HepG2 (cell line): ENCODE results near the gene TBC1D24. TPM values are rescaled to one million over a fixed set of nuclear protein-coding genes. Genes with fewer than 3 reads are reported as not detected.

ENCODE experiments used
- CENPX ChIP-seq: sonication (generic); formaldehyde crosslinking; IDR thresholded peaks from 2 replicates; pipeline ENCODE4 v1.9.0; 2021; ENCODE audit warnings: mild to moderate bottlenecking, missing genetic modification reagents, moderate library complexity
- HMGXB3 ChIP-seq: sonication (generic); formaldehyde crosslinking; IDR thresholded peaks from 2 replicates; pipeline ENCODE4 v1.4.0; 2020; ENCODE audit warnings: missing genetic modification reagents, borderline replicate concordance
- HOXA5 ChIP-seq: sonication (generic); formaldehyde crosslinking; IDR thresholded peaks from 2 replicates; pipeline ENCODE4 v1.4.0; 2020; ENCODE audit warnings: missing genetic modification reagents
- LCORL ChIP-seq, 2 experiments: fragments of 450-650 bp in 1 of 2; sonication (generic) in 1 of 2; formaldehyde crosslinking in 1 of 2; IDR thresholded peaks; 2 replicates each; pipeline versions ENCODE4 v1.5.0 to v1.6.1; 2017 to 2020; ENCODE audit warnings: antibody characterized with exemption in 1 of 2, missing genetic modification reagents in 1 of 2
- PBX2 ChIP-seq: IDR thresholded peaks from 2 replicates; pipeline ENCODE4 v1.6.1; 2016; ENCODE audit warnings: control low read depth
- PHF8 ChIP-seq: sonication (generic); formaldehyde crosslinking; IDR thresholded peaks from 2 replicates; pipeline ENCODE4 v1.5.0; 2020; ENCODE audit warnings: missing genetic modification reagents
- POLR2AphosphoS5 ChIP-seq: IDR thresholded peaks from 2 replicates; pipeline ENCODE4 v1.6.1; 2012; ENCODE audit warnings: low read depth, low read length
- RBFOX2 ChIP-seq: fragments of 200-400 bp; formaldehyde crosslinking; IDR thresholded peaks from 2 replicates; pipeline ENCODE4 v1.6.1; 2017; ENCODE audit warnings: low read depth, mild to moderate bottlenecking, low read length
- RBM39 ChIP-seq: fragments of 200-400 bp; formaldehyde crosslinking; IDR thresholded peaks from one replicate; pipeline ENCODE4 v1.6.1; 2018; ENCODE audit warnings: antibody characterized with exemption, mild to moderate bottlenecking, low read depth, low read length; ENCODE audit not compliant: poor library complexity, severe bottlenecking
- SALL1 ChIP-seq: sonication (generic); formaldehyde crosslinking; IDR thresholded peaks from 2 replicates; pipeline ENCODE4 v1.8.0; 2022; ENCODE audit warnings: mild to moderate bottlenecking, missing genetic modification reagents
- TCF7 ChIP-seq: sonication (generic); IDR thresholded peaks from 2 replicates; pipeline ENCODE4 v1.6.1; 2016; ENCODE audit warnings: antibody characterized with exemption, low read depth
- THAP11 ChIP-seq: IDR thresholded peaks from 2 replicates; pipeline ENCODE4 v1.6.1; 2016; ENCODE audit warnings: missing biosample characterization, missing genetic modification reagents
- U2AF2 ChIP-seq: fragments of 200-400 bp; formaldehyde crosslinking; IDR thresholded peaks from 2 replicates; pipeline ENCODE4 v1.6.1; 2017; ENCODE audit warnings: low read depth, mild to moderate bottlenecking, low read length
- ZBTB7B ChIP-seq: sonication (generic); formaldehyde crosslinking; IDR thresholded peaks from 2 replicates; pipeline ENCODE4 v1.4.0; 2020; ENCODE audit warnings: missing genetic modification reagents
- ZNF263 ChIP-seq: sonication (generic); formaldehyde crosslinking; IDR thresholded peaks from 2 replicates; pipeline ENCODE4 v1.4.0; 2020; ENCODE audit warnings: missing genetic modification reagents
- ZNF383 ChIP-seq: sonication (generic); formaldehyde crosslinking; IDR thresholded peaks from 2 replicates; pipeline ENCODE4 v1.4.0; 2020; ENCODE audit warnings: missing genetic modification reagents, mild to moderate bottlenecking, borderline replicate concordance
- ZNF607 ChIP-seq: sonication (generic); formaldehyde crosslinking; IDR thresholded peaks from 2 replicates; pipeline ENCODE4 v1.5.1; 2020; ENCODE audit warnings: missing genetic modification reagents, mild to moderate bottlenecking, borderline replicate concordance
- ZNF614 ChIP-seq: IDR thresholded peaks from 2 replicates; pipeline ENCODE4 v1.6.1; 2018; ENCODE audit warnings: missing biosample characterization, missing genetic modification reagents, inconsistent platforms, borderline replicate concordance
- ZNF652 ChIP-seq: IDR thresholded peaks from 2 replicates; pipeline ENCODE4 v1.6.1; 2016; ENCODE audit warnings: low read depth, borderline replicate concordance
- ZUFSP ChIP-seq: sonication (generic); formaldehyde crosslinking; IDR thresholded peaks from 2 replicates; pipeline ENCODE4 v1.9.0; 2021; ENCODE audit warnings: missing genetic modification reagents, mild to moderate bottlenecking, borderline replicate concordance
- polyA plus RNA-seq, 8 experiments: library from polyadenylated mRNA; depleted of rRNA in 3 of 8; stranded (reverse) in 7 of 8; unstranded in 1 of 8; fragments of >200 nt; fragmentation: Illumina TruSeq in 4 of 8; extraction: Trizol in 4 of 8; gene quantifications; 2 replicates each; pipeline versions ENCODE4 v1.2.1 to v1.2.3, GENCODE V29; 2011 to 2016; ENCODE audit warnings: low read depth in 4 of 8, missing spikeins in 1 of 8, mixed read lengths in 1 of 8; ENCODE audit not compliant: insufficient read depth in 1 of 8
- total RNA-seq, 5 experiments: library from RNA; depleted of rRNA; stranded (reverse); fragments of >200 nt; fragmentation: Illumina TruSeq; extraction: Trizol; gene quantifications; 2 replicates each; pipeline ENCODE4 v1.2.3, GENCODE V29; 2016; ENCODE audit warnings: low read depth in 1 of 5

TBC1D24 gene
- total and polyA plus RNA-seq, 2 of the 13 experiments (the other 11 are each of a cell fraction or from before 2014, with no cell fraction given) = 7.7 to 13.7 TPM

GRCh38 chr16:2512735-2513404 is 37.9 kb downstream of the TBC1D24 start (continued):
- TF ChIP-seq SALL1 = no peak
- no peak for TF ChIP-seq ZUFSP (CRISPR knock-in tag)
- TF ChIP-seq PBX2 (CRISPR knock-in tag) = no peak
- no peak for TF ChIP-seq ZBTB7B (CRISPR knock-in tag)
- no peak for TF ChIP-seq ZNF607
- peak; percentile 9; the same call in 1 of the 2 replicates for TF ChIP-seq ZNF614 (CRISPR knock-in tag)
- no peak for TF ChIP-seq ZNF652 (CRISPR knock-in tag)
- TF ChIP-seq RBFOX2 = no peak
- 0 out of 2 replicates have a peak, but pooled peaks have one; percentile 10 for TF ChIP-seq HMGXB3 (CRISPR knock-in tag)
- peak; percentile 61 for TF ChIP-seq RBM39
- TF ChIP-seq ZNF263 (CRISPR knock-in tag) = no peak
- TF ChIP-seq U2AF2 = no peak
- no peak for TF ChIP-seq CENPX
- TF ChIP-seq THAP11 = no peak
- TF ChIP-seq LCORL (IDR thresholded peaks at IDR 0.05) = no peak
- TF ChIP-seq LCORL (CRISPR knock-in tag; IDR thresholded peaks at IDR 0.05) = peak; percentile 47; the same call in 1 of the 2 replicates
- peak; percentile 46; the same call in 1 of the 2 replicates for TF ChIP-seq ZNF383 (CRISPR knock-in tag)
- TF ChIP-seq TCF7 = no peak
- TF ChIP-seq HOXA5 (CRISPR knock-in tag) = peak; percentile 66; the same call in 1 of the 2 replicates
- TF ChIP-seq PHF8 (CRISPR knock-in tag) = 0 out of 2 replicates have a peak, but pooled peaks have one; percentile 12
- no peak for TF ChIP-seq POLR2AphosphoS5
